NCI-H82 treated with DMSO at 0.1 percent for 48 hours (cell line): ENCODE data around the gene ARFIP1.
"Not testable (repeated sequence)": the region's sequence is repeated elsewhere in the genome, so short reads cannot be mapped to it uniquely, and the experiment has no call there.

ENCODE experiments used
- DNase-seq: peaks from one replicate; lab custom pipeline; 2025; ENCODE audit not compliant: unreplicated experiment; lab: John Stamatoyannopoulos, UW

Gene ARFIP1

DNA sequence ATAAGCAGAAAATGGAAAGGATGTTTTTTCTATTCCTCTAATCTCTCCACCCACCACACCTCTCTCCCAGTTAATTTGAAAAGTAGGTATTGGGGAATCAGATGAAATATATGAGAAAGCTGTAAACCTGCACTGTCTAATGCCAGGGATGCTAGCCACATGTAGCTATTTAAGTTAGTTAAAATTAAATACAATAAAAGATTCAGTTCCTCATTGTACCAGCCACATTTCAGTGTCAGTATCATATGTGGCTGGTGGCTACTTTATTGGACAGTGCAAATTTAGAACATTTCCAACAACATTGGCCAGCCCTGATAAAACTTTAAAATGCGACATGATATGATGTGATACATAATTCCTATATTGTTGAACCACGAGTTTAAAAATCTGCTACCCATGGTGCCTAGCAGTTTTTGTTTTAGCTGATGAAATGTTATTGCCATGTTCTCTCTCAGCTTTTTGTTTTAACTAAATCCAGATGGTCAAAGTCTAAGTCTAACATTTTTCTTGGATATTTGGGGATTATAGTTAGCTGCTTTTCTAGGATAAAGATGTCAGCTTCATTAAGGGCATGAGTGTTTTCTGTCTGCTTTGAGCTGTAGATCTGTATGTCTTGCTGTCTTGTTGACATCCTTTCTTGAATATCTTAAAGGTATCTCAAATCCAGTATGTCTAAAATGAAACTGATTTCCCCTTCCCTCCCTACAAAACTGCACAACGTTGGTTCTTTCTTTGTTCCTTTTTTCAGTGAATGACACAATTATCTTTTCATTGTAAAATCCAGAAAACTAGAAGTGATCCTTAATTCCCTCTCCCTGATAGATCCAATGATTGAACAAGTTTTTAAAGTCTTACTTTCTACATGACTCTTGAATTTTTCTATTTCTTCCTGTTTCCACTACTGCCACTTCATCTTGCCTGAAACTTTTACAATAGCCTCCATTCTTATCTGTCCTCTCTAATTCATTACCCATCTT is 6.2 kb downstream of the ARFIP1 start:
- DNase-seq: no peak

DNA sequence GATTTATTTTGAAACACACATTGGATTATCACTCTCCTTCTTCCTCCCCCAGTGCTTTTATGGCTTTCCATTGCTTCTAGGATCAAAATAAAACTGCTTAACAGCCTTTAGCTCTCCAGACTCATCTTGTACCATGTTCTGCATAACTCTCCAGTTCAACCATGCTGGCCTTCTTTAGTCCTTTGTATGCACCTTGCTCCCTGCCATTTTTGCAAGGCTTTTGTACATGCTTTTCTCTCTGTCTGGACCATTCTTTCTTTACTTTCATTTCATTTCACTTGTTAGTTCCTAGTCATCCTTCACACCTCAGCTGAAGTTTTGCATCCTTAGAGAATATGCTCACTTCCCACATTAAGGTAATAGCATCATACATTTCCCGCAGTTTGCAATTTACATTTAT is 6.9 kb downstream of the ARFIP1 start:
- peak; percentile 8 for DNase-seq

DNA sequence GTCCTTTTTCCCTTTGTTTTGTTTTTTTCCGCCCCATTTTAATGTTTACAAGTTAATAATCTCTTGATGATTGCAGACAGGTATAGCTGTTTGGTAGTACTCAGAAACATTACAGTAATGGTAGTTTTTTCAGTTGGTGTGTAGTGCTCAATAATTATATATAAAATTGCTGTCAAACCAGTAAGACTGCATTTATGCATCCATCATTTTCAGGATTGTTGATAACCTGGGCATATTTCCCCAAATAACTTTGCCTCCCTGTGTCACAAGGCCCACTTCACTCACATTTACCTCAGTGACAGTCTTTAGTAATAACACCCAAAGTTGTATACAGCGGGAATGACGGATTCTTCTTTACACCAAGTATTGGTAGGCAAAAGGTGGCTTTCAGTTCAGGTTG is 16.1 kb downstream of the ARFIP1 start:
- no peak for DNase-seq

DNA sequence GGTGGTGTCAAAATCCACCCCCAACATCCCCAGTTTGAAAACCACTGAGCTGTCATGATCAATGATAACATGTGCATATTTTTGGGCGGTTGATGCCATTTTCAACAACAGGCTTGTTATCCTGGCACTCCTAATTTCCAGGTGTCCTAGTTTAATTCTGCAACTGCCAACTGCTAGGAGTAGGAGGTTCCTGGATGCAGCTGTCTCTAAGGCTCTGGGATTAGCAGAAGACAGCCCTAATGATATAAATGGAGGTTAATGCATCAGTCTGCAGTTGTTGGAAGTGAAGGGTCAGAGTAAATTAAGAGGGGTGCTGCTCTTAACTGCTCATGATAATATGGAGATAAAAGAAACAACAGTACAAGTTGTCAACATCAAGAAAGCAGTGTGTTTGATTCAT is 23.8 kb downstream of the ARFIP1 start:
- peak; percentile 8 for DNase-seq

DNA sequence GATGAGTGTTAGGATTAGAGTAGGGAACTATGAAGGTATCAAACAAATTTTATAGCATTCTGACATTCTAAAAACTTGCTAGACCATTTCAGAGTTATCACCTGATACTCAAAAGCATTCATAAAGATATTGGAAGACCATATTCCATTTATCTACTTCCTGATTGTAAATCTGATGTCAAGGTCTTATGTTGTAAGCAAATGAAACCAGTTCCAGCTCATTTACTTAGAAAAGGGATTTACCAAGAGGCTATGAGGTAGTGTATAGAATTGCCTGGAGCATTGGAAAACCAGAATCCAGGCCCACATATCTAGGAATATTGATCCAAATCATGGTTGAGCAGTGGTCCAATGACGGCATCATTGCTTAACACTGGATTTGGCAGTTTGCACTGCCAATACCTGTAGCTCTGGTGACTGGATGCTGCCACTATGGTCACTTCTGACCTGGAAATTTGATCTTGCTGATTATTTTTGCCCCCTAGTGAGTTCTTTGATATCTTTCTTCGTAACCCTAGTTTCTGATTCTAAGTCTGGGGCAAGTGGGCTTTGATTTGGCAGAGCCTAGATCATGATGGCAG is 25.4 kb downstream of the ARFIP1 start:
- no peak for DNase-seq

DNA sequence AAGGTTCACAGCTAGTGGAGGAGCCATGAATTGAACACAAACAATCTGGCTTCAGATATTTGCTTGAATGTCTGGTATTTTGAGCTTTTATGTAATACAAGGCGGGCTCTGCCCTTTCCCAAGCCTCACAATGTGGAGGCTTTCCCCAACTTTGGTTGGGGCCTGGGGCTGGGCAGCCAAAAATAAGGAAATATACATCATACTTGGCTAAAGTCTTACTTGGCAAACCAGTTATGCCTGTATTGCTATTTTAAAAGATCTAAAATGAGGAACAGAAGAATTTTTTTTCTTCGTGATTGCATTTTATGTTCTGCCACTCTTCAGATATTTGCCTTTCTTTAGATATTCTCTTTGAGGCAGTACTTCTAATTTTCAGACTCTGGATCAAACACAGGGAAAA is 26.1 kb downstream of the ARFIP1 start:
- DNase-seq: no peak

DNA sequence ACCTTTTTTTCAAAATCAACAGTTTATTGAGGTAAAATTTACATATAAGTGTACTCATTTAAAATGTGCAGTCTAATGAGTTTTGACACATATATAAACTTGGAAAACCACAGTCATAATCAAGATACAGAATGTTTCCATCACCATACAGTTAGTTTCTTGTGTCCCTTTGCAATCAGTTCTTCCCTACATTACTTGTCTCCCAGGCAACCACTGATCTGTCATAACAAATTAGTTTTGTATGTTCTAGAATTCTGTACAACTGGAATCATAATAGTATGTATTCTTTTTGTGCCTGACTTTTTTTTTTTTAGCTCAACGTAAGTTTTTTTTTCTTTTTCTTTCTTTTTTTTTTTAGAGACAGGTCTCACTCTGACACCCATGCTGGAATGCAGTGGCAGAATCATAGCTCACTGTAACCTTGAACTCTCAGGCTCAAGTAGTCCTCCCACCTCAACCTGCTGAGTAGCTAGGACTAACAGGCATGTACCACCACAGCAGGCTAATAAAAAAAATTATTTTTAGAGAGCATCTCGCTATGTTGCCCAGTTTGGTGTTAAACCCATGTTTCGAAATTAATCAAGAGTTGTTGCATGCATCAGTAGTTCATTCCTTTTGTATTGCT is 26.9 kb downstream of the ARFIP1 start:
- no peak for DNase-seq

DNA sequence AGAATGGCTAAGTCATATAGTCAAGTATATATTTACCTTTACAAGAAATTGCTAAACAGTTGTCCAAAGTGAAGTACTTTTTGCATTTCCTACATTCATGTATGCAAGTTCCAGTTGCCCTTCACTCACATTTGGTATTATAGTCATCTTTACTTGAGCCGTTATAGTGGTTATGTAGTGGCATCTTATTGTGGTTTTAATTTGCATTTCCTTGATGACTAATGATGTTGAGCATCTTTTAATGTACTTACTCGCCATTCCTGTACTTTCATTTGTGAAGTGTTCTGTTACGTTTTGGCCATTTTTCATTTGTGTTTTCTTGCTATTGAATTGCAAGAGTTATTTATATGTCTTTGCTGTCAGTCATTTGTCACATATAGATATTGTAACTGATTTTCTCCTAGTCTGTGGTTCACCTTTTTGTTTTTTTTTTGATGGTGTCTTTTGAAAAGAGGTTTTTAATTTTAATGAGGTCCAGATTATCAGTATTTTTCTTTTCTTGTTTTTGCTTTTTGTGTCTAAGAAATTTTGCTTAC is 27.6 kb downstream of the ARFIP1 start:
- DNase-seq: no peak

DNA sequence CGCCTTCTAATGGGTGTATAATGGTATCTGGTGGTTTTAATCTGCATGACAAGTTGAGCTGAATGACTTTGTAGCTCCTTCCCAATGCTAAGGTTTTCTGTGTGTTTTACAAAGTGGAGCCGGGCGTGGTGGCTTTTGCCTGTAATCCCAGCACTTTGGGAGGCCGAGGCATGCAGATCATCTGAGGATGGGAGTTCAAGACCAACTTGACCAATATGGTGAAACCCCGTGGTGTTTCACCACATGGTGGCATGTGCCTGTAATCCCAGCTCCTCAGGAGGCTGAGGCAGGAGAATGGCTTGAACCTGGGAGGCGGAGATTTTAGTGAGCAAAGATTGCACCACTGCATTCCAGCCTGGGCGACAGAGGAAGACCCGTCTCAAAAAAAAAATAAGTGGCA is 28.9 kb downstream of the ARFIP1 start:
- DNase-seq: no peak

DNA sequence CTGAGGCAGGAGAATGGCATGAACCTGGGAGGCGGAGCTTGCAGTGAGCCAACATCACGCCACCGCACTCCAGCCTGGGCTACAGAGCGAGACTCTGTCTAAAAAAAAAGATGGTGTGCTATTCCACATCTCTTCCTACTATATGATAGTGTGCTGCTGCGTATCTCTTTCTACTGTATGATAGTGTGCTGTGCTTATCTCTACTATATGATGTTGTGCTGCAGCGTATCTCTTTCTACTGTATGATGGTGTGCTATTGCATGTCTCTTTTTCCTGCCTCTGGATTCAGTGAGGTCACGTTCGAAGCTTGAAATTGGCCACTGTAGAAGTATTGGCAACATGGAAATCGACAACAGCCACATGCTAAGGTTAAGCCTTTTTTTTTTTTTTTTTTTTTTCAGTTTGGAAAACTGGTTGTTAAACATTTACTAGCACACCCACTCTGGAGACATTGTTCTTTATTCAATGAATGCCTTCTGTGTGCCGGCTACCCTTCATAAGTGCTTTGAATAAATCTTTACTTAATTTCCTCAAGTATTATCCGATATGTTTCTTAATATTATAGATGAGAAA is 31.0 kb downstream of the ARFIP1 start:
- no peak for DNase-seq

DNA sequence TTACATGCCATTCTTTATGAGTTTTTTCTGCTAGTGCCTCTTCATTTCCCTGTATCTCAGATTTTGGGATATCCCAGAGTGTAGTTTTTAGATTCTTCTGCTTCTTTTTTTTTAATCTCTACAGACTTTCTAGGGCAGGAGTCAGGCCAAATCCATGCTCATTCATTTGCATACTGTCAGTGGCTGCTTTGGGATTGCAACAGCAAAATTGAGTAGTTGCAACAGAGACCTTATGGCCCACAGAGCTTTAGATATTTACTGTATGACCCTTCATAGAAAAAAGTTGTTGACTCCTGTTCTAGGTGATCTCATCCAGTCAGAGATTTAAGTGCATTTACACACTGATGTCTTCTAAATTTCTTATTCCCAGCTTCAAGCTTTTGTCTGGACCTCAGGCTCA is 35.3 kb downstream of the ARFIP1 start:
- DNase-seq: no peak

DNA sequence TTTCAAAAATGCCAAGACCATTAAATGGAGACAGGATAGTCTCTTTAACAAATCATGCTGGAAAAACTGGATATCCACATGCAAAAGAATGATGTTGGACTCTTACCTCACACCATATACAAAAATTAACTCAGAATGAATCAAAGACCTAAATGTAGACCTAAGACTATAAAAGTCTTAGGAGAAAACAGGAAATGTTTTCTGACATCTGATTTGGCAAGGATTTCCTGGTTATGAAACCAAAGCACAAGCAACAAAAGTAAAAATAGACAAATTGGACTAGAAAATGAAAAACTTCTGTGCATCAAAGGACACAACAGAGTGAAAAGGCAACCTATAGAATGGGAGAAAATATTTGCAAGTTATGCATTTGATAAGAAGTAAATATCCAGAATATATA is 37.6 kb downstream of the ARFIP1 start:
- no peak for DNase-seq

DNA sequence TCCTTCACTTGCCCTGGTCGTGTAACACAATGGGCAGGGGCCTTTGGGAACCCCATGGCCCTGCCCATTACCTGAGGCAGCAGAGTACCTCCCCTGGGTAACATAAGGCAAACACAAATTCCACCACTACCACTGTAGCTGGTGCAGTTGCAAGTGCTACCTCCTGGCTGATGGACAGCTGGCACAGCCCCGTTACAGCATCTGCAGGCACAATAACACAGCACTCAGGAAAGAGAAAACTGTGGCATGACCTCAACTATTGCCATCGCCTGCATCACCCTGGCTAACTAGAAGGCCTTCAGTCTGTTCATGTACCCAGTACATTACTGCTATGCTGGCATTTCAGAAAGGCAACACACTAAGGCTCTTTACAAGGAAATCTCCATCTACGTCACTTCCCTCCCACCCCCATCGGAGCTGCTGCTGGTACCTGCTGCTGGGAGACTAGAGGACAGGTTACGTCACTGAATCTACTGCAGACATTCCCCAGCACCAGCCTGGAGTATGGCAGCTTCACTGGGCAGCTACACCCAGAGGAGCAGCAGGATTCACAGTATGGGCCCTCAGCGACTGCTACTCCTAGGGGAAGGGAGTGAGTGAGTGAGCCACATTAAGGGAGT is 39.4 kb downstream of the ARFIP1 start:
- DNase-seq: no peak

DNA sequence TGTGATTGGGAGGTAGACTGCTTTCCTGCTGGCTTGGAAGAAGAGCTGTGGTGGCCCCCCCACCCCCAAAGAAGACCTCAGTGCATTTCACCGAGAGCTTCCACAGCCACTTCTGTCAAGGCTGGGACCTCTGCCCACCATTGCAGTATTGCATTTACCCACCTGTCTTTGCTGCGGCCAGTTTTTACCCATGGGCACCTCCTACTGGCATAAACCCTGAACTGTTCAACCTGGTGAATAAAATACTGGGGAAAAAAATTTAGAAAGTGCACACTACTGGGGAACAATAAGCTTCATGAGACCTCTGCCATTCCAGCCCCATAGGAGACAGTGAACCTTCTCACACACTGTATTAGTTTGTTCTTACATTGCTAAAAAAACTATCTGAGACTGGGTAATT is 40.3 kb downstream of the ARFIP1 start:
- no peak for DNase-seq

DNA sequence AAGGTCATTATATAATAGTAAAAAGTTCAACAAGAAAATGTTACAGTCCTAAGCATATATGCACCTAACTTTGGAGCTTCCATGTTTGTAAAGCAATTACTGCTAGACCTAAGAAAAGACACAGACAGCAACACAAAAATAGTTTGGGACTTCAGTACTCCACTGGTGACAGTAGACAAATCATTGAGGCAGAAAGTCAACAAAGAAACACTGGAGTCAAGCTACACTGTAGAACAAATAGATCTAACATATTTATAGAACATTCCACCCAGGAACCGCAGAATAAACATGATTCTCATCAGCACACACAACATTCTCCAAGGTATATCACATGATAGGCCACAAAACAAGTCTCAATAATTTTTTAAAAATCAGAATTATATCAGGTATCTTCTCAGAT is 42.6 kb downstream of the ARFIP1 start:
- DNase-seq: no peak

DNA sequence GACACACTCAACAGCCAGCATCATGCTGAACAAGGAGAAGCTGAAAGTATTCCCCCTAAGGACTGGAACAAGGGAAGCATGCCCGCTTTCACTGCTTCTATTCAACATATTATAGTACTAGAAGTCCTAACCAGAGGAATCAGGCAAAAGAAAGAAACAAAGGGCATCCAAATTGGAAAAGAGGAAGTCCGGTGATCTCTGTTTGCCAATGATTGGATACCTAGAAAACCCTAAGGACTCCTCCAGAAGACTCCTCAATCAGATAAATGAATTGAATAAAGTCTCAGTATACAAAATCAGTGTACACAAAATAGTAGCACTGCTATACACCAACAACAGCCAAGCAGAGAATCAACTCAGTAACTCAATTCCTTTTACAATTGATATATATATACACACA is 44.8 kb downstream of the ARFIP1 start:
- no peak for DNase-seq

DNA sequence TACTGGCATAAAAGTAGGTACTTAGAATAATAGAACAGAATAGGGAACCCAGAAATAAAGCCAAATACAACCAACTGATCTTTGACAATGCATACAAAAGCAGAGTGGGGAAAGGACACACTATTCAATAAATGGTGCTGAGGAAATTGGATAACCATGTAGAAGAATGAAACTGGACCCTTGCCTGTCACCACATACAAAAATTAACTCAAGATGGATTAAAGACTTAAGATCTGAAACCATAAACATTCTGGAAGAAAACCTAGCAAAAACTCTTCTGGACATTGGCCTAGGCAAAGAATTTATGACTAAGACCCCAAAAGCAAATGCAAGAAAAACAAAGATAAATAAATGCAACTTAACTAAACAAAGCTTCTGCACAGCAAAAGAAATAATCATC is 45.6 kb downstream of the ARFIP1 start:
- no peak for DNase-seq

DNA sequence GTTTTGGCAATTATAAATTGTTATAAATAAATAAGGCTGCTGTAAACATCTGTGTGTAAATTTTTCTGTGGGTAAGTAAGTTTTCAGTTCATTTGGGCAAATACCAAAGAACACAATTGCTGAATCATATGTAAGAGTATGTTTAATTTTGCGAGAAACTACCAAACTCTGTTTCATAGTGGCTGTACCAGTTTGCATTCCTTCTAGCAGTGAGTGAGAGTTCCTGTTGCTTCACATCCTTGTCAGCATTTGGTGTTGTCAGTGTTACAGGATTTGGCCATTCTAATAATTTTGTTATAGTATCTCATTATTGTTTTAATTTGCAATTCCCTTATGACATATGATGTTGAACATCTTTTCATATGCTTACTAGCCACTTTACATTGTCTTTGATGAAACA is 48.4 kb downstream of the ARFIP1 start:
- no peak for DNase-seq

DNA sequence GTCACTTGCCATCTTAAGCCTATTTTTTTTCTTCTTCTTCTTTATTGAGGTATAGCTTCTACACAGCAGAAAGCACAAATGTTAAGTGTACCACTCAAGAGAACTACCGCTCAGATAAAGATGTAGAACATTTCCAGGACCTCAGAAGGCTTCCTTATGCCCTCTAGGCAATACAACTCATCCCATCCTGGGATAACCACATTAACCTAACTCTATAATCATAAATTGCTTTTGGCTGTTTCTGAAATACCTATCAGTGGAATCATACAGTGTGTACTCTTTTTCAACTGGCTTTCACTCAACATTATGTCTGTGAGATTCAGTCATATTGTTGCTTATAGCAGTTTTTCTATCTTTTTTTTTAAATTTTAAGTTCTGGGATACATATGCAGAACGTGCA is 51.7 kb downstream of the ARFIP1 start:
- DNase-seq: no peak

DNA sequence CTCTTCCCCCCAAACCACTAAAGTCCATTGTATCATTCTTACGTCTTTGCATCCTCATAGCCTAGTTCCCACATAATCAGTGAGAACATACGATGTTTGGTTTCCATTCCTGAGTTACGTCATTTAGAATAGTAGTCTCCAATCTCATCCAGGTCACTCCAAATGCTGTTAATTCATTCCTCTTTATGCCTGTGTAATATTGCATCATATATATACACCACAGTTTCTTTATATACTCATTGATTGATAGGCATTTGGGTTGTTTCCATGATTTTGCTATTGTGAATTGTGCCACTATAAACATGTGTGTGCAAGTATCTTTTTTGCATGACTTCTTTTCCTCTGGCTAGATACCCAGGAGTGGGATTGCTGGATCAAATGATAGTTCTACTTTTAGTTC is 57.2 kb downstream of the ARFIP1 start:
- DNase-seq: no peak

DNA sequence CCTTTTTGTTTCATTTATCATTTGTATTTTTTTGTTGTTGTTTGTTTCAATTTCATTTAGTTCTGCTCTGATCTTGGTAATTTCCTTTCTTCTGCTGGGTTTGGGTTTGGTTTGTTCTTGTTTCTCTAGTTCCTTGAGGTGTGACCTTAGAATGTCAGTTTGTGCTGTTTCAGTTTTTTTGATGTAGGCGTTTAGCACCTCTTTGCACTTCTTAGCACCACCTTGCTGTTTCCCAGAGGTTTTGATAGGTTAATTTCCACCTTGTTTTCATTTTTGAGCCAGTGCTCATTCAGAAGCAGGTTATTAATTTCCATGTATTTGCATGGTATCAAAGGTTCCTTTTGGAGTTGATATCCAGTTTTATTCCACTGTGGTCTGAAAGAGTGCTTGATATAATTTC is 60.0 kb downstream of the ARFIP1 start:
- DNase-seq: not testable (repeated sequence)
